ENCODE data around the gene LPAR6. TPM values are rescaled to one million over a fixed set of nuclear protein-coding genes. Genes with fewer than 3 reads are reported as not detected.

Gene LPAR6
- total and polyA plus RNA-seq, 7 donors: 4.1 to 11.0 (median 5.8) TPM

GRCh38 chr13:48411147-48411794 lies 1.6 kb downstream of the LPAR6 start:
- Histone ChIP-seq H3K27me3 (ENCODE audit: insufficient read depth in 3 of 3, low read length in 2 of 3) (no peaks in the 10 kb centered on the region), H3K4me1 (no peaks in the 10 kb centered on the region), H3K36me3 (ENCODE audit: insufficient read depth in 1 of 2, low read depth in 1 of 2) (peaks cover 0 to 3% of the 10 kb centered on the region in 2 donors), H3K9me3 (no peaks in the 10 kb centered on the region), H3K27ac (peak overlapping the region; percentile 56), H3K4me3 (peak overlapping the region; percentile 60)
- no peak for TF ChIP-seq CTCF (IDR thresholded peaks at IDR 0.05)
- WGBS, 3 donors: 24 to 28% (median 25%) methylated on average over 1 of the region's 1 CpG
- intact Hi-C loops (cut with DNase I): loop anchor here in 1 of 2 donors (5.0 kb wide), 1 partner anchor 171 kb away; no protein-coding TSS in a partner anchor
- ATAC-seq (no peak), DNase-seq (no peak)

- no peaks in the 10 kb centered on the region for H3K27me3 ChIP-seq (ENCODE audit: insufficient read depth in 3 of 3, low read length in 2 of 3)
- intact Hi-C loops (cut with DNase I): loop anchor here in 1 of 2 donors (5.0 kb wide), 1 partner anchor 172 kb away; no protein-coding TSS in a partner anchor
- no peaks in the 10 kb centered on the region for H3K9me3 ChIP-seq
- H3K27ac ChIP-seq: peak overlapping the region; percentile 5
- DNase-seq (no peak), ATAC-seq (no peak)
- peaks cover 0 to 3% of the 10 kb centered on the region in 2 donors for H3K36me3 ChIP-seq (ENCODE audit: insufficient read depth in 1 of 2, low read depth in 1 of 2)
- no peak for TF ChIP-seq CTCF (IDR thresholded peaks at IDR 0.05)
- 67 to 71% (median 69%) methylated on average over 5 of the region's 5 CpGs for WGBS, 3 donors
- peak overlapping the region; percentile 60 for H3K4me3 ChIP-seq
- H3K4me1 ChIP-seq: no peaks in the 10 kb centered on the region
These were observed 2.7 kb downstream of the LPAR6 start for GRCh38 chr13:48410199-48410598.

GRCh38 chr13:48405875-48406274 lies 7.0 kb downstream of the LPAR6 start:
- no peak for DNase-seq
- intact Hi-C loops (cut with DNase I): no loop called here
- Histone ChIP-seq H3K4me3 (no peak overlapping the region), H3K27me3 (ENCODE audit: insufficient read depth in 3 of 3, low read length in 2 of 3) (no peaks in the 10 kb centered on the region), H3K9me3 (no peaks in the 10 kb centered on the region), H3K27ac (no peak overlapping the region), H3K36me3 (ENCODE audit: insufficient read depth in 1 of 2, low read depth in 1 of 2) (peaks cover 0 to 3% of the 10 kb centered on the region in 2 donors), H3K4me1 (no peaks in the 10 kb centered on the region)
- TF ChIP-seq CTCF (IDR thresholded peaks at IDR 0.05): no peak
- ATAC-seq: no peak

- Histone ChIP-seq H3K36me3 (ENCODE audit: insufficient read depth in 1 of 2, low read depth in 1 of 2) (peaks cover 0 to 3% of the 10 kb centered on the region in 2 donors), H3K27me3 (ENCODE audit: insufficient read depth in 3 of 3, low read length in 2 of 3) (no peaks in the 10 kb centered on the region), H3K4me3 (peak overlapping the region; percentile 28), H3K27ac (no peak overlapping the region), H3K4me1 (no peaks in the 10 kb centered on the region), H3K9me3 (no peaks in the 10 kb centered on the region)
- no peak for ATAC-seq
- DNase-seq: no peak
- 40 to 50% (median 45%) methylated on average over 1 of the region's 1 CpG for WGBS, 3 donors
- TF ChIP-seq CTCF (IDR thresholded peaks at IDR 0.05): no peak
- intact Hi-C loops (cut with DNase I): no loop called here
These were observed 8.0 kb downstream of the LPAR6 start for GRCh38 chr13:48404952-48405351.

- TF ChIP-seq CTCF (IDR thresholded peaks at IDR 0.05): no peak
- Histone ChIP-seq H3K4me3 (peak overlapping the region; percentile 28), H3K27me3 (ENCODE audit: insufficient read depth in 3 of 3, low read length in 2 of 3) (no peaks in the 10 kb centered on the region), H3K4me1 (peaks cover 5% of the 10 kb centered on the region), H3K36me3 (ENCODE audit: insufficient read depth in 1 of 2, low read depth in 1 of 2) (peaks cover 0 to 3% of the 10 kb centered on the region in 2 donors), H3K9me3 (no peaks in the 10 kb centered on the region), H3K27ac (no peak overlapping the region)
- ATAC-seq (no peak), DNase-seq (no peak)
- intact Hi-C loops (cut with DNase I): no loop called here
- WGBS, 3 donors: 75 to 82% (median 80%) methylated on average over 8 of the region's 8 CpGs
These were observed 9.0 kb downstream of the LPAR6 start for GRCh38 chr13:48403913-48404312.
